ENCODE data around the gene MGARP. TPM values are rescaled to one million over a fixed set of nuclear protein-coding genes. Genes with fewer than 3 reads are reported as not detected.

The MGARP gene
- total and polyA plus RNA-seq, 9 of the 15 experiments (the other 6 are each of a cell fraction or from before 2014, with no cell fraction given) = 0.11 to 0.45 (median 0.23) TPM; not detected in 4

- TF ChIP-seq TCF3 (CRISPR knock-in tag; IDR thresholded peaks at IDR 0.05) (peak; percentile 11; the same call in 1 of the 2 replicates), TAF1 (IDR thresholded peaks at IDR 0.05; ENCODE audit: control insufficient read depth, extremely low read depth, insufficient read depth, low read length, severe bottlenecking) (peak; percentile 90), ZFP91 (CRISPR knock-in tag; IDR thresholded peaks at IDR 0.05) (no peak), PML (IDR thresholded peaks at IDR 0.05; ENCODE audit: low read length) (peak; percentile 59), FOSL1 (tag; conservative IDR thresholded peaks at IDR 0.05) (0 out of 2 replicates have a peak, but pooled peaks have one; percentile 35), MNT (conservative IDR thresholded peaks at IDR 0.05) (peak; percentile 89 to 95), MXI1 (IDR thresholded peaks at IDR 0.05; ENCODE audit: low read depth, low read length) (peak; percentile 89), BRF1 (IDR thresholded peaks at IDR 0.05; ENCODE audit: borderline replicate concordance, extremely low read depth, insufficient read length) (no peak), KAT7 (CRISPR knock-in tag; IDR thresholded peaks at IDR 0.05; ENCODE audit: borderline replicate concordance) (no peak; the same call in 1 of the 2 replicates), CREB3L1 (IDR thresholded peaks at IDR 0.05; ENCODE audit: borderline replicate concordance, low read depth) (peak; percentile 48; the same call in 1 of the 2 replicates), ZNF668 (CRISPR knock-in tag; IDR thresholded peaks at IDR 0.05) (no peak), CXXC5 (CRISPR knock-in tag; IDR thresholded peaks at IDR 0.05) (peak; percentile 86), HNRNPL (IDR thresholded peaks at IDR 0.05; ENCODE audit: low read depth, low read length) (no peak; the same call in 1 of the 2 replicates), JUND (IDR thresholded peaks at IDR 0.05; ENCODE audit: borderline replicate concordance, low read depth, low read length) (no peak; the same call in 1 of the 2 replicates), JUND (tag; IDR thresholded peaks at IDR 0.05; ENCODE audit: borderline replicate concordance, low read depth, low read length) (no peak)
- TF ChIP-seq, protein P1, sequence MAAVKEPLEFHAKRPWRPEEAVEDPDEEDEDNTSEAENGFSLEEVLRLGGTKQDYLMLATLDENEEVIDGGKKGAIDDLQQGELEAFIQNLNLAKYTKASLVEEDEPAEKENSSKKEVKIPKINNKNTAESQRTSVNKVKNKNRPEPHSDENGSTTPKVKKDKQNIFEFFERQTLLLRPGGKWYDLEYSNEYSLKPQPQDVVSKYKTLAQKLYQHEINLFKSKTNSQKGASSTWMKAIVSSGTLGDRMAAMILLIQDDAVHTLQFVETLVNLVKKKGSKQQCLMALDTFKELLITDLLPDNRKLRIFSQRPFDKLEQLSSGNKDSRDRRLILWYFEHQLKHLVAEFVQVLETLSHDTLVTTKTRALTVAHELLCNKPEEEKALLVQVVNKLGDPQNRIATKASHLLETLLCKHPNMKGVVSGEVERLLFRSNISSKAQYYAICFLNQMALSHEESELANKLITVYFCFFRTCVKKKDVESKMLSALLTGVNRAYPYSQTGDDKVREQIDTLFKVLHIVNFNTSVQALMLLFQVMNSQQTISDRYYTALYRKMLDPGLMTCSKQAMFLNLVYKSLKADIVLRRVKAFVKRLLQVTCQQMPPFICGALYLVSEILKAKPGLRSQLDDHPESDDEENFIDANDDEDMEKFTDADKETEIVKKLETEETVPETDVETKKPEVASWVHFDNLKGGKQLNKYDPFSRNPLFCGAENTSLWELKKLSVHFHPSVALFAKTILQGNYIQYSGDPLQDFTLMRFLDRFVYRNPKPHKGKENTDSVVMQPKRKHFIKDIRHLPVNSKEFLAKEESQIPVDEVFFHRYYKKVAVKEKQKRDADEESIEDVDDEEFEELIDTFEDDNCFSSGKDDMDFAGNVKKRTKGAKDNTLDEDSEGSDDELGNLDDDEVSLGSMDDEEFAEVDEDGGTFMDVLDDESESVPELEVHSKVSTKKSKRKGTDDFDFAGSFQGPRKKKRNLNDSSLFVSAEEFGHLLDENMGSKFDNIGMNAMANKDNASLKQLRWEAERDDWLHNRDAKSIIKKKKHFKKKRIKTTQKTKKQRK (IDR thresholded peaks at IDR 0.05; ENCODE audit: borderline replicate concordance, low read depth, low read length) = no peak
- TF ChIP-seq, protein P2, sequence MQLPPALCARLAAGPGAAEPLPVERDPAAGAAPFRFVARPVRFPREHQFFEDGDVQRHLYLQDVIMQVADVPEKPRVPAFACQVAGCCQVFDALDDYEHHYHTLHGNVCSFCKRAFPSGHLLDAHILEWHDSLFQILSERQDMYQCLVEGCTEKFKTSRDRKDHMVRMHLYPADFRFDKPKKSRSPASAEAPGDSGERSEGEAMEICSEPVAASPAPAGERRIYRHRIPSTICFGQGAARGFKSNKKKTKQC (CRISPR knock-in tag; IDR thresholded peaks at IDR 0.05) = peak; percentile 74; the same call in 1 of the 2 replicates
Observed at GRCh38 chr4:139301113-139301820, 21.2 kb upstream of the MGARP start, which contains the start of gene NAA15 (continued).

All from K562 (cell line).